Lower lobe of right lung (tissue), 2 donors: ENCODE measurements around the gene TRIM31. TPM values are rescaled to one million over a fixed set of nuclear protein-coding genes. Genes with fewer than 3 reads are reported as not detected.

Experiments
- ATAC-seq, 2 donors: fragments of 200-7000 bp; cut with Tn5 transposase; one replicate each; pipeline ENCODE4 v1.9.1; 2020 to 2022; ENCODE audit warnings: mild to moderate bottlenecking in 2 of 2, moderate library complexity in 2 of 2
- DNase-seq: peaks from one replicate; pipeline ENCODE4 v3.0.0-alpha.2; 2020
- H3K27ac ChIP-seq: fragments of 200-600 bp; one replicate; pipeline ENCODE4 v1.8.0; 2022
- H3K27me3 ChIP-seq: fragments of 200-600 bp; one replicate; pipeline ENCODE4 v1.8.0; 2022; ENCODE audit warnings: low read depth
- H3K36me3 ChIP-seq: fragments of 200-600 bp; one replicate; pipeline ENCODE4 v1.8.0; 2022; ENCODE audit warnings: mild to moderate bottlenecking
- H3K4me1 ChIP-seq: fragments of 200-600 bp; one replicate; pipeline ENCODE4 v1.8.0; 2022
- H3K4me3 ChIP-seq: fragments of 200-600 bp; one replicate; pipeline ENCODE4 v1.8.0; 2022; ENCODE audit warnings: mild to moderate bottlenecking
- H3K9me3 ChIP-seq: fragments of 200-600 bp; one replicate; pipeline ENCODE4 v1.8.0; 2022
- intact Hi-C: fragments of 100-400 bp; cut with DNase I; formaldehyde crosslinking; loops from one replicate; pipeline ENCODE4 v1.11.0; 2022
- total RNA-seq: library from RNA; stranded (reverse); fragmentation: NEBNext Ultra II Directional; extraction: Animal tissue kit (Norgen Biotek cat#: 25700); gene quantifications from one replicate; pipeline ENCODE4 v1.2.1, GENCODE V29; 2021
- TF ChIP-seq, protein P1 (sequence below): fragments of 200-600 bp; IDR thresholded peaks from one replicate; pipeline ENCODE4 v1.8.0; 2022; ENCODE audit warnings: antibody characterized with exemption, mild to moderate bottlenecking
- donor health status: DM: no; HTN: yes; CAD: no; lungs with severe emphysema.

The TRIM31 gene
- total RNA-seq, 1 donor from 2014 or later = 0.62 TPM

- ATAC-seq (no peak), DNase-seq (no peak)
- H3K9me3 ChIP-seq = no peaks in the 10 kb centered on the region
- TF ChIP-seq, protein P1, sequence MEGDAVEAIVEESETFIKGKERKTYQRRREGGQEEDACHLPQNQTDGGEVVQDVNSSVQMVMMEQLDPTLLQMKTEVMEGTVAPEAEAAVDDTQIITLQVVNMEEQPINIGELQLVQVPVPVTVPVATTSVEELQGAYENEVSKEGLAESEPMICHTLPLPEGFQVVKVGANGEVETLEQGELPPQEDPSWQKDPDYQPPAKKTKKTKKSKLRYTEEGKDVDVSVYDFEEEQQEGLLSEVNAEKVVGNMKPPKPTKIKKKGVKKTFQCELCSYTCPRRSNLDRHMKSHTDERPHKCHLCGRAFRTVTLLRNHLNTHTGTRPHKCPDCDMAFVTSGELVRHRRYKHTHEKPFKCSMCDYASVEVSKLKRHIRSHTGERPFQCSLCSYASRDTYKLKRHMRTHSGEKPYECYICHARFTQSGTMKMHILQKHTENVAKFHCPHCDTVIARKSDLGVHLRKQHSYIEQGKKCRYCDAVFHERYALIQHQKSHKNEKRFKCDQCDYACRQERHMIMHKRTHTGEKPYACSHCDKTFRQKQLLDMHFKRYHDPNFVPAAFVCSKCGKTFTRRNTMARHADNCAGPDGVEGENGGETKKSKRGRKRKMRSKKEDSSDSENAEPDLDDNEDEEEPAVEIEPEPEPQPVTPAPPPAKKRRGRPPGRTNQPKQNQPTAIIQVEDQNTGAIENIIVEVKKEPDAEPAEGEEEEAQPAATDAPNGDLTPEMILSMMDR = no peak
- H3K27ac ChIP-seq = no peak overlapping the region
- H3K36me3 ChIP-seq = no peaks in the 10 kb centered on the region
- no peaks in the 10 kb centered on the region for H3K27me3 ChIP-seq
- intact Hi-C loops = no loop called here
- H3K4me1 ChIP-seq = peaks cover 27% of the 10 kb centered on the region
- H3K4me3 ChIP-seq = no peak overlapping the region
Measured at GRCh38 chr6:30158475-30159040, 45.7 kb upstream of the TRIM31 start.

DNA sequence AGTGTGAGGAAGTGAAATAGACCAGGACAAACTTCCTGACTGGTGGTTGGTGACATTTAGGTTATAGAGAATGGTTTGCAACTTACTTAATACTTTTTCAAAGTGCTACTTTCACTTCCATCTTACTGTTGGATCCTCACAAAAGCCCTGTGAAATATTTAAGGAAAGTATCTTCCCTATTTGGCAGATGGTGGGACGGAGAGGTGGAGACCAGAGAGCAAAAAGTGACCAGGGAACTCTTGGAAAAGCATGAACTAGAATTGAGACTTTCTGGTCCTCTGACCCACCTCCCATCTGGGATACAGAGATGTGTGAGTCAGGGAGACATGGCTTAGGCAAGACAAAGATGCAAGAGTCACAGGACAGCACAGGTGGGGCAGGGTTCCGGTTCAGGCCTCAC, 45.1 kb upstream of the TRIM31 start:
- Histone ChIP-seq H3K4me3 (no peak overlapping the region), H3K27me3 (no peaks in the 10 kb centered on the region), H3K36me3 (no peaks in the 10 kb centered on the region), H3K4me1 (peaks cover 27% of the 10 kb centered on the region), H3K27ac (no peak overlapping the region), H3K9me3 (no peaks in the 10 kb centered on the region)
- intact Hi-C loops = no loop called here
- ATAC-seq (no peak), DNase-seq (no peak)
- TF ChIP-seq, protein P1 = no peak

- Histone ChIP-seq H3K4me3 (no peak overlapping the region), H3K9me3 (no peaks in the 10 kb centered on the region), H3K4me1 (peaks cover 27% of the 10 kb centered on the region), H3K27ac (no peak overlapping the region), H3K27me3 (no peaks in the 10 kb centered on the region), H3K36me3 (no peaks in the 10 kb centered on the region)
- intact Hi-C loops = no loop called here
- TF ChIP-seq, protein P1 = no peak
- no peak for DNase-seq
- ATAC-seq = no peak
Measured at GRCh38 chr6:30157581-30157980, 44.7 kb upstream of the TRIM31 start.

- intact Hi-C loops = no loop called here
- peaks cover 27% of the 10 kb centered on the region for H3K4me1 ChIP-seq
- H3K27ac ChIP-seq = no peak overlapping the region
- no peaks in the 10 kb centered on the region for H3K27me3 ChIP-seq
- TF ChIP-seq, protein P1 = no peak
- DNase-seq (no peak), ATAC-seq (no peak)
- no peaks in the 10 kb centered on the region for H3K9me3 ChIP-seq
- no peaks in the 10 kb centered on the region for H3K36me3 ChIP-seq
- no peak overlapping the region for H3K4me3 ChIP-seq
Measured at GRCh38 chr6:30156774-30157173, 43.9 kb upstream of the TRIM31 start.

DNA sequence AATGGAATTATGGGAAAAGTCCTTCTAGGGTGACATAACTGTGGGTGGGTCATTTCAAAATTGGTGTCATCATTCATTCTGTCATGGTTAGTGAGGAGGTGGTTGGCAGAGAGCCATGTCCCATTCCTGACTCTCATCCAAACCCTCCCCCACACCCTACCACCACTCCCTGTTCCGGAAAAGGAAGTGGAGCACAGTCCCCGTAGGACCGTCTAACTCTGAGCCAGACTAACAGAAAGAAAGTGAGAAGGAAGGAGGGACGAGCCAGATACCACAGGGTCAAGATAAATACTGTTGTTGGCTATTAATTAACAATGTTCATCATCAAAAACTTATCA, 43.3 kb upstream of the TRIM31 start:
- Histone ChIP-seq H3K27ac (no peak overlapping the region), H3K4me1 (peaks cover 27% of the 10 kb centered on the region), H3K36me3 (no peaks in the 10 kb centered on the region), H3K9me3 (no peaks in the 10 kb centered on the region), H3K27me3 (no peaks in the 10 kb centered on the region), H3K4me3 (no peak overlapping the region)
- DNase-seq (no peak), ATAC-seq (peak; percentile 76)
- intact Hi-C loops = no loop called here
- TF ChIP-seq, protein P1 = no peak
